GM19239 (cell line): ENCODE measurements around the gene RABGAP1L.
A peak's percentile ranks its signal among the peaks of the same experiment; 100 is the strongest.

Source experiments
- DNase-seq: peaks from one replicate; pipeline ENCODE4 v3.0.0; 2011; ENCODE audit warnings: low spot score; ENCODE audit not compliant: insufficient read length
- FAIRE-seq: peaks from 2 replicates; lab custom pipeline; 2011; peaks lifted over from hg19 to GRCh38; lab: Jason Lieb, UNC

The RABGAP1L gene

DNA sequence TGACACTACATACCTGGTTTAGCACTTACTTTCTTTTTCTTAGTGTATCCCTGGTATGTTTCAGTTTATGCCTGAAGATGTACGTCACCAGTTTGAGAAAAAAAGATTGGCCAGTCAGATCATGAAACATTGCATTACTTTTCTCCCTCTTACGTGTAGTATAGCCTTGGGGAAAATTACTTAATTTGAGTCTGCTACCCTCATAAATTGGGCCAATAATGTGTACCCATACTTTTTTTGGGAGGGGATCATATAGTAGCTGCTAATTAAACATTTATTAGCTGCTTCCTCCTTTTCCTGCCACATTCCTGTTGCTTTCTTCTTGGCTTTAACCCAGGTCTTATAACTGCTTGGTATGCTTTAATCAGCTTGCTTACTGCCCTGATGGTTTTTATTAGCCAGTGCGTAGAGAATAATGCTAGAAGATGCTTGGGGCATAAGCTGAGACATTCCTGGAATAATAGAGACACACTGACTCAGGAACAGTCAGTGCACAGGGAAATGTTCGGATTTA is 32.1 kb downstream of the RABGAP1L start:
- FAIRE-seq (no peak), DNase-seq (no peak)

DNA sequence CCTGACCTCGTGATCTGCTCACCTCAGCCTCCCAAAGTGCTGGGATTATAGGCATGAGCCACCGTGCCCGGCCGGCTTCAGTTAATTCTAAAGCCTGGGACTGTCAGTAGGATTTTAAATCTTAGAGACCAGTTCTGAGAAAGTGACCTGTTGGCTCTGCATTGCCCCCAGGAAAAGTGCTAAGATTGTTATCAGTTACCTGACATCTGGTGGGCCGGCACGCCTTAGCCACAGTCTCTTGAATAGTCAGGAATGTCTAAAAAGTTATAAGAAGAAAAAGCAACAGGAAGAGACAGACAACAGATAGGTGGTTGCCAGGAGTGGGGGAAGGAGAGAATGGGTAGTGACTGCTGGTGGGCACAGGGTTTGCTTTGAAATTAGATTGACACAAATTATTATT is 35.1 kb downstream of the RABGAP1L start:
- DNase-seq (no peak), FAIRE-seq (no peak)

DNA sequence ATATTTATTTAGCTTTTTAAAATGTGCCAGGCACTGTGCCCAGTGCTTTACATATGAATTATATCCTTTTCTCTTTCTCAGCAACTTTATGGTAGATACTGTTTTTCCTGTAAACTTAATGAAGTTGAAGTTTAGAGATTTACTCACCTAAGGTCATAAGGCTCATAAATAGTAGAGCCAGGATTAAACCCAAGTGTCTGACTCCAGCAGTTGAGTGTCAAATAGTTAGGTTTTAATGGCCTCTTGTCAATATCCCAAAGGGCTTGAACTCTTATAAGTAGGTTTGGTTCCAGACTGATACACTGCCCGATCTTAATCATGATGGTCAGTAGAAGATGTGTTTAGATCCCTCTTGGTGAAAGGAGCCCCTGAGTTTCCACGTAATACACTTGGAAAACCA is 37.8 kb downstream of the RABGAP1L start:
- no peak for FAIRE-seq
- no peak for DNase-seq

DNA sequence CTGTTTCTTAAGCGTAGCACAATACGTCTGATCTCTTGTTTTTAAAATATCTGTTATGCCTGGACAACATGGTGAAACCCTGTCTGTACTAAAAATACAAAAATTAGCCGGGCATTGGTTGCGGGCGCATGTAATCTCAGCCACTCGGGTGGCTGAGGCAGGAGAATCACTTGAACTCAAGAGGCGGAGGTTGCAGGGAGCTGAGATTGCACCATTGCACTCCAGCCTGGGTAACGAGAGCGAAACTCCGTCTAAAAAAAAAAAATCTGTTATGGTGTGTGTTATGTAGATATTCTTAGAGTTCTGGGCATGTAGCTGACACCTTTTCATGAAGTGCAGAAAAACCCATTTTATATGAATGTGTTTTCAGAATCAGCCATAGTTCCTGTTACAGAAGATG is 38.2 kb downstream of the RABGAP1L start:
- DNase-seq = no peak
- FAIRE-seq = no peak

DNA sequence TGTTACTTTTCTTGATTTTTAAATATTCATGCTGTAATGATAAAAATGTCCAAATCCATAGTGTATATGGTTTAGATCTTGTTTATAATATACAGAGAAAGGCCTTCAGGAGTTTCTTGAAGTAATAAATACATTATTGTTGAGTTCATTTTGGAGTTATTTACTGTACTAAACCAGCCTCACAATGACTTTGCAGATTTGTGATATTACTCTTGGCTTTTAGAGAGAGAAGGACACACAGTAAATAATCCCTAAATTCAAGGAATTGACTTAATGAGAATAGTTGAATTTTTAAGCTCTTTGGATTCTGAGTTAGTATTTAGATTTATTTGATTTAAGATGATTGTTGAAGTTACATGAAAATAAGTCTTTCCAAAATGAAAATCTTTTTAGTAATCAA is 38.9 kb downstream of the RABGAP1L start:
- FAIRE-seq = peak; percentile 64
- no peak for DNase-seq

DNA sequence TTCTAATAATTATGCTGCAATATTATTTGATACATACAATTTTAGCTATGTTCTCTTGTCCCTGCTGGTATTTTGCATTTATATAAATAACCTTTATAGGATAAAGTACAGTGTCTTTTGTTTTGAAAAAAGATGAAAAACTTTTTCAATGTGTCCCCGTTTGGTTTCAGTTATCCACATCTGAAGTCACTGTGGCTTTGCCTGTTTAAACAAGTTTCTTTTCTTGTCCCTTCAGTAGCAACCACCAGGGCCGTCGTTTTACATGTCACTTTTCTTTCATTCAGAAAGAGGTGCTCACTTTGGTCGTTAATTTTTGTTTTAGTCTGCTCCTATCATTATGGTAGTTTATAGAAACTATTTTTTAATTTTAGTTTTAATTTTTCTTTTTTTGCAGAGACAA is 41.4 kb downstream of the RABGAP1L start:
- DNase-seq (no peak), FAIRE-seq (no peak)

DNA sequence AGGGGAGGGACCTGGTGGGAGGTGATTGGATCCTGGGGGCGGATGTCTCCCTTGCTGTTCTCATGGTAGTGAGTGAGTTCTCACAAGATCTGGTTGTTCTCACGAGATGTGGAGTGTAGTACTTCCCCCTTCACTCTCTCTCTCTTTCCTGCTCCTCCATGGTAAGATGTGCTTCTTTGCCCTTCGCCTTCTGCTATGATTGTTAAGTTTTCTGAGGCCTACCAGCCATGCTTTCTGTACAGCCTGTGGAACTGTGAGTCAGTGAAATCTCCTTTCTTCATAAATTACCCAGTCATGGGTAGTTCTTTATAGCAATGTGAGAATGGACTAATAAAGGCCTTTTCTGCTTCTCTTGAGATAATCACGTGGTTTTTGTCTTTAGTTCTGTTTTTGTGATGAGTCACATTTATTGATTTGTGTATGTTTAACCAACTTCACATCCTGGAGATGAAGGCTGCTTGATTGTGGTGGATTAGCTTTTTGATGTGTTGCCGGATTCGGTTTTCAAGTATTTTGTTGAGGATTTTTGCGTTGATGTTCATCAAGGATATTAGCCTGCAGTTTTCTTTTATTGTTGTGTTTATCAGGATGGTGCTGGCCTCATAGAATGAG is 45.5 kb downstream of the RABGAP1L start:
- FAIRE-seq = no peak
- no peak for DNase-seq

DNA sequence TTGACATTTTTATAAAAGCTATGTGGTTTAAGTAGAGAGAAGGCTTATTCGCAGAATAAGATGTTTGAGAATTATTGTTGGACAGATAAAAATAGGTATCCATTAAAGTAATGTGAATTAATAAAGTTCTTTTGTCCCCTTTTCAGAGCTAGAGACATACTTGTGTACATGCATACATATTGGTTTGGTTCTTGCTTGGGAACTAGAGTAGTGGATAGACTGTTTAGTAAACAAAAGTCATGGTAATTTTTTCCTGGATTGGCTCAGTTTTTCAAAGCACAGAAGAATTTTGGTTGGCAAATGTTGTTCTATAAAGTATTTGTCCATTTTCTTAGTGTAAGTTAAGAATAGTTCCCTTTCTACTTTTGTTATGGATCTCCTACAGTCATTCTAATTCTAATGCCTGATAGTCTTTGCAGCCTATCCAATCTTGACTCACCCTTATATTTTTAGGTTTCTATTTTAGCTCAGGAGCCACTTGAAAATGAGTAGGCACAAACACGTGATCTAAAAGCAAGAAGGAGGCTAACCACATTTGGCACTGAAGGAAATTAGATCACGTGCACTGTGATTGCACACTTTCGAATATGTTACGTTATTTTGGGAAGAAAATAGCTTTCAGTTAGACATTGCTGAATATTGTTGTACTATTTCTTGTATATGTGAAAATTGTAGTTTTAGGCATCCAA is 47.0 kb downstream of the RABGAP1L start:
- no peak for FAIRE-seq
- DNase-seq = no peak

DNA sequence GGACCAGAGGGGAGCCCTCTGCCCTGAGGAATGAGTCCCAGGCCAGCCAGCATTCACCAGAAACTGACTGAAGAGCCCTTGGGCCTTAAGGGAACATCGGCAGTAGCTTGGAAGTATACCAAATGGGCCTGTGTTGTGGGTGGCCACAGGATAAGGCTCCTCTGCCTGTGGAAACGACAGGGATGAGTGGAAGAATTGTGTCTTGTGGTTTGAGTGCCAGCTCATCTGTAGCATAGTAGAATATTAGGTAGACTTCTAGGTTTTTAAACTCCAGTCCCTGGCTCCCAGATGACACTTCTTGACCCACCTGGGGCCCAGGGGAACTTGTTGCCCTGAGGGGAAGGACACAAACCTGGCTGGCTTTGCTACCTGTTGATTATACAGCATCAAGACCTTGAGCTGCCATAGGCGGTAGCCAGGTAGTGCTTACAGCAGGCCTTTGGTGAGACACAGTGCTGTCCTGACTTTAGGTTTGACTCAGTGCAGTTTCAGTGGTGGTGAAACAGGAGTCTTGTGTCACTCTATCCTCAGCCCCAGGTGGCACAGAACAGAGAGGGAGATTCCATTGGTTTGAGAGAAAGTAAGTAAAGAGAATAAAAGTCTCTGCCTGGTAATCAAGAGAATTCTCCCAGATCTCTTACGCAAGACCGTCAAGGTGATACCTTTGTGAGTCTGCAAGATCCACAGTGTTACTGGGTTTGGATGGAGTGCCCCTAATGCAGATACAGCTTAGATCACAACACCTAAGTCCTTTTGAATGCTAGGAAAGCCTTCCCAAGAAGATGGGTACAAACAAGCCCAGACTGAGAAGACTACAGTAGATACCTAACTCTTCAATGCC is 50.2 kb downstream of the RABGAP1L start:
- DNase-seq = no peak
- FAIRE-seq = peak; percentile 66

DNA sequence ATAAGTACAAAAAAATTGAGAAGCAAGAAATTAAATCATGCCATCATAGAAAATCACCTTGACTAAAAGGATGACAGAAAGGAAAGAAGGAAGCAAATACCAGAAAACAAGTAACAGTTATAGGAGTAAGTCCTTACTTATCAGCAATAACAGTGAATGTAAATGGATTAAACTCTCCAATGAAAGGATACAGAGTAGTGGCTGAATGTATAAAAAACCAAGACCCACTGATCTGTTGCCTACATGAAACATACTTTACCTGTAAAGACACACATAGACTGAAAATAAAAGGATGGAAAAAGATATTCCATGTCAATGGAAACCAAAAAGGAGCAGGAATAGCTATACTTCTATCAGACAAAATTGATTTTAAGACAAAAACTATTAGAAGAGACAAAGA is 52.2 kb downstream of the RABGAP1L start:
- DNase-seq = no peak
- no peak for FAIRE-seq

DNA sequence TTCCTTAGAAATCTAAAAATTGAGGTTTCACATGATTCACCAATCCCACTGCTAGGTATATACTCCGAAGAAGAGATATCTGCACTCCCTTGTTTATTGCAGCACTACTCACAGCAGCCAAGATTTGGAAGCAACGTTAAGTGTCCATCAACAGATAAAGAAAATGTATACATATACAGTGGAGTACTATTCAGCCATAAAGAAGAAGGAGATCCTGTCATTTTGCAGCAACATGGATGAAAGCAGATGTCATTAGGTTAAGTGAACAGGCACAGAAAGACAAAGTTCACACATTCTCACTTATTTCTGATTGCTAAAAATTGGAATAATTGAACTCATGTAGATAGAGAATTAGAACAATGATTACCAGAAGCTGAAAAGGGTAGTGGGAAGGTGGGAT is 56.4 kb downstream of the RABGAP1L start:
- no peak for FAIRE-seq

DNA sequence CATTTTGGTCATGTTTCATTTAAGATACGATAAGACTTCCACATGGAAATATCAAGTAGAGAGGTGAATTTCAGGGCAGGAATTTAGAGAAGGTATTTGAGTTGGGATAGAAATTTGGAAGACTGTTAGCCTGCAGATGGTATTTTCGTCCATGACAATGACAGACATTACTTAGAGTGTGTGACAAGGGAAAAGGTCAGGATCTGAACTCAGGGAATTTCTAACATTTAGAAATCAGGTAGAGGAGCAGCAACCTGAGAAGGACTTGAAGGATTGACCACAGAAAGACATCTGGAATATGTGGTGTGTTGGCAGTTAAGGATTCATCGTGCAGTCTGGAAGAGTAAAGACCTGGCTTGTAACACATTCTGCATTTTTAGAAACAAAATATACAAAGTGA is 57.9 kb downstream of the RABGAP1L start:
- DNase-seq = no peak
- no peak for FAIRE-seq

More for the DNA sequence above, 56.4 kb downstream of the RABGAP1L start:
- no peak for DNase-seq

DNA sequence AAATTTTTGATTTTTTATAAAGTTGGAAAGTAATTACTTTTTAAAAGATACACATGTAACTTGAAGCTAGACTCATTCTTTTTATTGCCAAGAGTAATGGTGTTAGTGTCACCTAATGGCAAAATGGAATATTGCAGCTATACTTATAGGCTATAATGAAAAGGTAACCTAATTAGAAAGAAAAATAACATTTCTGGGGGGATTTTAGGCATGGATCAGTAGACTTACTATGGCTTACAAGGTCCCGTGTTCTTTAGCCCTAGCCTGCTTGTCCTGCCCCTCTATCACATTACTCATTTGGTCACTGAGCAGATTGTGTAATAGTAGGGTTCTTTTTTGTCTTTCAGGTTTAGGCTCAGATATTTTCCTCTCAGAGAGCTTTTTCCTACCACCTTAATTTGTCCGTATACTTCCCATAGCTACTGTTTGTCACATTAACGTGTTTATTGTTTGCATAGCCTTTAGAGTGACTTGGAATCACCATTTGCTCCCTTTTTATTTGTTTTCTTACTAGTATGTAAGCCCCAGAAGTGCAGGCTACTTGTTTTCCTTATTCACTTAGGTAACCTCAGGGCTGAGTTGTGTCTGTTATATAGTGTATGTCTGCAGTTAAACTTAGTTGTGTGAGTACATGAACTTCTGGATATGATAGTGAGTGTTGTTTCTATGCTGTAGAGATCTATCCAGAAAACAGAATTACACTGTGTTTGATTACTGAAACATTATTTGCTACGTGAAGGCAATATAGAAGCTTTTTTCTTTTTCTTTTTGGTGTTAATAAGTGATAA is 58.7 kb downstream of the RABGAP1L start:
- FAIRE-seq = peak; percentile 69

DNA sequence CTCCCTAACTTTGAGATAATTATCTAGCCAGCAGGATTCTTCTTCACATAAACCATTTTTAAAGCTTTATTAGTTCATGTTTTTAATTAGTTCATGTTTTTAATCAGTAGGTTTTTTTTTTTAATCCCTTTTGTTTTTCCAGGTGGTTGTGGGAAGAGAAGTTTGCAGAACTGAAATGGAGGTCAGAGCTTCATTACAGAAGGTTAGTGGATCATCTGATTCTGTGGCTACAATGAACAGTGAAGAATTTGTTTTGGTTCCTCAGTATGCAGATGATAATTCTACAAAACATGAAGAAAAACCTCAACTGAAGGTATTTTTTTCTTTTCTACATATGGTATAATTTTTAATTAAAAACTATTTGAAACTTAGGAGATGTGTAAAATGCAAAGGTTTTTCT is 59.7 kb downstream of the RABGAP1L start:
- FAIRE-seq = peak; percentile 37
- no peak for DNase-seq

More for the DNA sequence above, 58.7 kb downstream of the RABGAP1L start:
- DNase-seq = no peak

DNA sequence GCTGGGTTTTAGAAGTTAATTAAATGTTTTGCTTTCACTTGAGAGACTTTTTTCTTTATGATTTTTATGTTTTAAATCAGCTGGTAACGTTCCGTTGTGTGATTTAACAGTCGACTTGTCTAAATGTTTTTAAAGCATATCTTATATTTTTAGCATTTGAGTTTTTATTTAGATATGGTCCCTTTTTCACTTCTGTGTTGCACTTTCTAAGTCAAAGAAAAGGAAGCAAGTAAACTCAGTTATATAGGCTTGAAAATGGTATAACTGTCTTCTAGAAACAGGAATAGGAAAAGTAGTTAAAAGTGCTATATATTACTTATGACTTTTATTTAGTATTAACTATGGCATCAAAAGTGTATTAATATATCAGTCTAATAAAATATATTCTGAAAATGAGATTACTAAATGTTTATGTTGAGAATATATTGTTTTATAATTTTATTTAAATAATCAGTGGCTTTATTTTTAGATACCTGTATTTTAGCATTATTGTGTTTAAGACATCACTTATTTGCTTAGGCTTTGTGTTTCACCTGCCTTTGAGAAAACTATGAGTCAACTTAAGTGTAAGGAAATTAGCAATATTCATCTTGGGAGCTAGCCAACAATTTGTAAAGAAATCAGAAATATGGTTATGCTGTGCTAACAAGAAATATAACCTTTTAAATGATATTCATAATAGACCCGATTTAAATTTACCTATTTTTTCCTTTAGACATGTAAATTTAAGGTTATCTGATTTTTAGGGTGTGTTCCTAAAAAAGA is 60.5 kb downstream of the RABGAP1L start:
- peak; percentile 71 for FAIRE-seq
- DNase-seq = no peak

DNA sequence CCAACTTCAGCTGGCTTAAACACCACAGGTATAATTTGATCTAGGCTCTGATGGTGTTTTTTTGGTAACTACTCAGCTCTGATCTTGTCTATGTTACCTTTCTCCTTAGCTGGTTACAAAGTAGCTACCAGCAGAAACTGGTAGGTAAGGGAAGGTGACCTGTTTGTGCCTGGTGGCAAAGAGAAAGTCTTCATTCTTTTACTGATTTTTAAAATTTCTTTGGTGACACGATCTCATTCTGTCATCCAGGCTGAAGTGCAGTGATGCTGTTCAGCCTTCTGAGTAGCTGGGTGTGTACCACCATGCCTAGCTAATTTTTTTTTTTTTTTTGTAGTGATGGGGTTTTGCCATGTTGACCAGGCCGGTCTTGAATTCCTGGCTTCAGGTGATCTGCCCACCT is 62.4 kb downstream of the RABGAP1L start:
- FAIRE-seq (no peak), DNase-seq (no peak)

DNA sequence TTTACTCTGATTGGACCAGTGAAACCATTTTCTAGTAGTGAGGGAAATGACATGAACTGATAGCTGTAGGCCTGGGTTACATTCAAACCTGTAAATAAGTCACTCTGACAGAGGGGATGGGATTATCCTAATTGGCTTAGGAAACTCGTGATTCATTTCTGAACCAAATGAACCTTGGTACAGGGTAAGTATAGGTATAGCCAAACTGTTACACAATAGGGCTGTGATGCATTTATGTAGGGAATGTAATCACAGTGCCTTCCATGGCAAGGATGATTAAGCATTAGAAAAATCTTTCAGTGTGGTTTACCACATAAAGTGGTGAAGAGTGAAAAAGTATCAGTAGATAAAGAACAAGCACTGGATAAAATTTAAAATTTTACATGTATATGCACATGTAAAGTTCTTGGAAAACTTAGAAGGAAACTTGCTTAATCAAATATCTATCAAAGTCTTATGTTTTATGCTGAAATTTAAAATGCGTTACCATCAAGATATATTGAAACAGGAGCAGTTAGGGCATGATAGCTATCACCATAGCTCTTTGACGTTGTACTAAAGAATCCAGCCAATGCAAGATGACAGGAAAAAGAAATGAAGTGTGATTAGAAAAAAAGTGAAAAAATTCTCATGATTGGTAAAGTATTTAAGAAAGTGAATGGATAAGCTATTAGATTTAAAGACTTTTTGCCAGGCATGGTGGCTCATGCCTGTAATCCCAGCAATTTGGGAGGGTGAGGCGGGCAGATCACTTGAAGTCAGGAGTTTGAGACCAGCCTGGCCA is 63.0 kb downstream of the RABGAP1L start:
- DNase-seq (no peak), FAIRE-seq (no peak)

DNA sequence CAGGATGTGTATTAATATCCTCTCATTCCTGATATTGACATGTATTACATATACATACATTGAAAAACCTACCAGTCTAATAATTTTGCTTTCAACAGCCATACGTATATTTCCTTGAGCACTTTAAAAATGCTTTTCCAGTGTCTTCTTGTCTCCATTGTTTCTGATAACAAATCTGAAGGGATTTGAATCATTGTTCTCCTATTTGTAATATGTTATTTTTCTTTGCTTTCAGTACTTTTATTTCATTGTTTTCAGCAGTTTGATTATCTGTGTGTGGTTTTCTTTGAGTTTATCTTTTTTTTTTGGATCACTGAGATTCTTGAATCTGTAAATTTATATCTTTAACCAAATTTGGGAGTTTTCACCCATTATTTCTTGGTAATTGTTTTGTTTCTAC is 65.3 kb downstream of the RABGAP1L start:
- FAIRE-seq = no peak

More for the DNA sequence above, 65.3 kb downstream of the RABGAP1L start:
- no peak for DNase-seq
